ENCODE measurements around the gene BLNK. TPM values are rescaled to one million over a fixed set of nuclear protein-coding genes. Genes with fewer than 3 reads are reported as not detected.

The BLNK gene
- total RNA-seq, 1 donor from 2014 or later, result 0.73 TPM

- no peak for DNase-seq
- no peak for ATAC-seq (ENCODE audit: poor library complexity)
- intact Hi-C loops (cut with DNase I), result no loop called here
Observed at GRCh38 chr10:96268341-96268909, 2.9 kb downstream of the BLNK start.

- intact Hi-C loops (cut with DNase I), result no loop called here
- no peak for DNase-seq
- ATAC-seq (ENCODE audit: poor library complexity), result no peak
Observed at GRCh38 chr10:96267234-96267705, 4.1 kb downstream of the BLNK start.

GRCh38 chr10:96266118-96266770 is 5.1 kb downstream of the BLNK start:
- intact Hi-C loops (cut with DNase I), result no loop called here
- ATAC-seq (ENCODE audit: poor library complexity) (no peak), DNase-seq (no peak)

- intact Hi-C loops (cut with DNase I), result no loop called here
- DNase-seq (no peak), ATAC-seq (ENCODE audit: poor library complexity) (no peak)
Observed at GRCh38 chr10:96264938-96265337, 6.4 kb downstream of the BLNK start.

GRCh38 chr10:96263669-96264068 is 7.7 kb downstream of the BLNK start:
- ATAC-seq (ENCODE audit: poor library complexity) (no peak), DNase-seq (no peak)
- intact Hi-C loops (cut with DNase I), result no loop called here

GRCh38 chr10:96263176-96263575 is 8.2 kb downstream of the BLNK start:
- no peak for ATAC-seq (ENCODE audit: poor library complexity)
- intact Hi-C loops (cut with DNase I), result no loop called here
- DNase-seq, result no peak

- ATAC-seq (ENCODE audit: poor library complexity), result no peak
- no peak for DNase-seq
- intact Hi-C loops (cut with DNase I), result no loop called here
Observed at GRCh38 chr10:96261930-96262329, 9.4 kb downstream of the BLNK start.

- intact Hi-C loops (cut with DNase I), result no loop called here
- no peak for DNase-seq
- ATAC-seq (ENCODE audit: poor library complexity), result no peak
Observed at GRCh38 chr10:96261132-96261531, 10.2 kb downstream of the BLNK start.

GRCh38 chr10:96260014-96260413 is 11.4 kb downstream of the BLNK start:
- no peak for DNase-seq

GRCh38 chr10:96259150-96259549 is 12.2 kb downstream of the BLNK start:
- intact Hi-C loops (cut with DNase I), result no loop called here
- peak; percentile 9 for ATAC-seq (ENCODE audit: poor library complexity)
- no peak for DNase-seq

More at GRCh38 chr10:96260014-96260413, 11.4 kb downstream of the BLNK start:
- ATAC-seq (ENCODE audit: poor library complexity), result peak; percentile 74
- intact Hi-C loops (cut with DNase I), result no loop called here

GRCh38 chr10:96257944-96258343 is 13.4 kb downstream of the BLNK start:
- peak; percentile 82 for ATAC-seq (ENCODE audit: poor library complexity)

GRCh38 chr10:96255549-96256333 is 15.6 kb downstream of the BLNK start:
- intact Hi-C loops (cut with DNase I), result no loop called here
- ATAC-seq (ENCODE audit: poor library complexity) (no peak), DNase-seq (no peak)

More at GRCh38 chr10:96257944-96258343, 13.4 kb downstream of the BLNK start:
- intact Hi-C loops (cut with DNase I), result no loop called here
- DNase-seq, result no peak

GRCh38 chr10:96254976-96255375 is 16.4 kb downstream of the BLNK start:
- ATAC-seq (ENCODE audit: poor library complexity) (no peak), DNase-seq (no peak)
- intact Hi-C loops (cut with DNase I), result no loop called here

GRCh38 chr10:96252730-96253129 is 18.6 kb downstream of the BLNK start:
- ATAC-seq (ENCODE audit: poor library complexity) (no peak), DNase-seq (no peak)
- intact Hi-C loops (cut with DNase I), result no loop called here

GRCh38 chr10:96250349-96250748 is 21.0 kb downstream of the BLNK start:
- no peak for ATAC-seq (ENCODE audit: poor library complexity)
- intact Hi-C loops (cut with DNase I), result no loop called here
- no peak for DNase-seq

- no peak for ATAC-seq (ENCODE audit: poor library complexity)
- DNase-seq, result no peak
- intact Hi-C loops (cut with DNase I), result no loop called here
Observed at GRCh38 chr10:96249264-96249663, 22.1 kb downstream of the BLNK start.

GRCh38 chr10:96244354-96244753 is 27.0 kb downstream of the BLNK start:
- intact Hi-C loops (cut with DNase I), result no loop called here
- no peak for ATAC-seq (ENCODE audit: poor library complexity)
- DNase-seq, result no peak

- DNase-seq (no peak), ATAC-seq (ENCODE audit: poor library complexity) (no peak)
- intact Hi-C loops (cut with DNase I), result no loop called here
Observed at GRCh38 chr10:96243296-96243695, 28.1 kb downstream of the BLNK start.

- DNase-seq, result no peak
- intact Hi-C loops (cut with DNase I), result no loop called here
Observed at GRCh38 chr10:96242822-96243221, 28.5 kb downstream of the BLNK start.

More at GRCh38 chr10:96242822-96243221, 28.5 kb downstream of the BLNK start:
- ATAC-seq (ENCODE audit: poor library complexity), result no peak
